ENCODE data around the gene ALDH3B2.

GRCh38 chr11:67644472-67645418 lies 29.7 kb downstream of the ALDH3B2 start:
- no peak for TF ChIP-seq CTCF (conservative IDR thresholded peaks at IDR 0.05; ENCODE audit: low read length)
- TF ChIP-seq EZH2phosphoT487 (IDR thresholded peaks at IDR 0.05; ENCODE audit: borderline replicate concordance, low read depth, low read length) = no peak

Data from OCI-LY7 (cell line).